GM12878 (cell line): ENCODE data around the gene ADH7. TPM values are rescaled to one million over a fixed set of nuclear protein-coding genes. Genes with fewer than 3 reads are reported as not detected.

Source experiments
- ATAC-seq: fragments of 200-7000 bp; cut with Tn5 transposase; 3 replicates; pipeline ENCODE4 v1.9.1; 2020; ENCODE audit warnings: mild to moderate bottlenecking, moderate library complexity
- BruUV-seq: library from RNA; stranded (reverse); fragments of 400-500 nt; replicated peaks from 2 replicates; lab custom pipeline; 2021; lab: Mats Ljungman, UMichigan
- CTCF ChIA-PET: fragments of 300-600 bp; sonication (Branson Sonifier 250); formaldehyde crosslinking; extraction: SDS; loops from one replicate; lab custom pipeline; 2021; ENCODE audit warnings: inconsistent platforms; lab: Yijun Ruan, JAX
- POLR2A ChIA-PET: fragments of 350-600 bp; formaldehyde crosslinking; extraction: SDS; loops from one replicate; lab custom pipeline; 2021; ENCODE audit warnings: inconsistent platforms; lab: Charles Lee
- RAD21 ChIA-PET: fragments of 300-600 bp; sonication (Branson Sonifier 250); formaldehyde crosslinking; loops from one replicate; lab custom pipeline; 2023; ENCODE audit warnings: antibody characterized with exemption; ENCODE audit not compliant: unreplicated experiment; lab: Charles Lee
- SMC1A ChIA-PET: fragments of 300-600 bp; sonication (Branson Sonifier 250); formaldehyde crosslinking; loops from one replicate; lab custom pipeline; 2023; ENCODE audit not compliant: unreplicated experiment, uncharacterized antibody; lab: Charles Lee
- DNase-seq: peaks from one replicate; pipeline ENCODE4 v3.0.0-alpha.2; 2011; ENCODE audit warnings: low read depth, low spot score
- FAIRE-seq: peaks from 3 replicates; lab custom pipeline; 2011; peaks lifted over from hg19 to GRCh38; lab: Jason Lieb, UNC
- H2AFZ ChIP-seq: 2 replicates; pipeline ENCODE4 v1.6.0; 2011; ENCODE audit warnings: low read depth, low read length, control low read depth; ENCODE audit not compliant: control insufficient read depth
- H3K27ac ChIP-seq: 2 replicates; pipeline ENCODE4 v1.5.1; 2011; ENCODE audit warnings: control low read depth; ENCODE audit not compliant: control insufficient read depth, insufficient read depth
- H3K27me3 ChIP-seq, 2 experiments: replicated peaks in 1 of 2; 2 replicates each; pipeline versions ENCODE4 v1.6.0 to v1.6.1; 2011; ENCODE audit warnings: low read length in 1 of 2; ENCODE audit not compliant: control insufficient read depth in 2 of 2, insufficient read depth in 2 of 2
- H3K36me3 ChIP-seq, 2 experiments: 2 replicates each; pipeline ENCODE4 v1.5.1; 2011; ENCODE audit warnings: low read length in 1 of 2; ENCODE audit not compliant: control insufficient read depth in 2 of 2, insufficient read depth in 2 of 2
- H3K4me1 ChIP-seq: 2 replicates; pipeline ENCODE4 v1.6.1; 2011; ENCODE audit warnings: mild to moderate bottlenecking, low read length, moderate library complexity, mixed read lengths; ENCODE audit not compliant: control insufficient read depth, insufficient read depth
- H3K4me2 ChIP-seq: 2 replicates; pipeline ENCODE4 v1.6.0; 2011; ENCODE audit warnings: control low read depth; ENCODE audit not compliant: control insufficient read depth, insufficient read depth
- H3K4me3 ChIP-seq: fragments of 200-600 bp; sonication (generic); 2 replicates; pipeline ENCODE4 v1.5.1; 2016
- H3K79me2 ChIP-seq: 2 replicates; pipeline ENCODE4 v1.6.0; 2011; ENCODE audit warnings: low read length; ENCODE audit not compliant: control insufficient read depth, insufficient read depth
- H3K9ac ChIP-seq: 2 replicates; pipeline ENCODE4 v1.8.0; 2011; ENCODE audit warnings: low read length, control low read depth, mixed read lengths; ENCODE audit not compliant: control insufficient read depth, insufficient read depth
- H3K9me3 ChIP-seq: replicated peaks from 3 replicates; pipeline ENCODE4 v1.5.1; 2011; ENCODE audit warnings: mild to moderate bottlenecking, low read length; ENCODE audit not compliant: control insufficient read depth, insufficient read depth
- H4K20me1 ChIP-seq: 2 replicates; pipeline ENCODE4 v1.6.0; 2011; ENCODE audit not compliant: control insufficient read depth, insufficient read depth
- BRCA1 ChIP-seq: IDR thresholded peaks from 2 replicates; pipeline ENCODE4 v1.6.1; 2011; ENCODE audit warnings: low read depth, low read length, improper control_type of control experiment
- EZH2 ChIP-seq: IDR thresholded peaks from 2 replicates; pipeline ENCODE4 v1.6.1; 2012; ENCODE audit warnings: low read depth, mild to moderate bottlenecking, control low read depth, inconsistent platforms, low read length, borderline replicate concordance; ENCODE audit not compliant: control insufficient read depth
- FOXM1 ChIP-seq: IDR thresholded peaks from 2 replicates; pipeline ENCODE4 v1.6.1; 2012; ENCODE audit warnings: low read depth, mild to moderate bottlenecking, inconsistent platforms, low read length, moderate library complexity
- NFXL1 ChIP-seq: fragments of 450-650 bp; IDR thresholded peaks from 2 replicates; pipeline ENCODE4 v1.6.1; 2017; ENCODE audit warnings: antibody characterized with exemption, mild to moderate bottlenecking, borderline replicate concordance
- PKNOX1 ChIP-seq: fragments of 450-650 bp; IDR thresholded peaks from 2 replicates; pipeline ENCODE4 v1.6.1; 2016; ENCODE audit warnings: mild to moderate bottlenecking
- PML ChIP-seq: IDR thresholded peaks from 2 replicates; pipeline ENCODE4 v1.6.1; 2012; ENCODE audit warnings: low read length, inconsistent platforms
- POLR2A ChIP-seq: IDR thresholded peaks from 2 replicates; pipeline ENCODE4 v1.6.1; 2011; ENCODE audit warnings: low read depth, mild to moderate bottlenecking, low read length
- POLR2AphosphoS5 ChIP-seq: IDR thresholded peaks from 2 replicates; pipeline ENCODE4 v1.6.1; 2011; ENCODE audit warnings: mild to moderate bottlenecking, low read length, inconsistent platforms
- RAD21 ChIP-seq: IDR thresholded peaks from 2 replicates; pipeline ENCODE4 v1.6.1; 2011; ENCODE audit warnings: mild to moderate bottlenecking, low read depth, low read length, moderate library complexity; ENCODE audit not compliant: insufficient read depth
- RB1 ChIP-seq: fragments of 450-650 bp; formaldehyde crosslinking; IDR thresholded peaks from 2 replicates; pipeline ENCODE4 v1.6.1; 2017; ENCODE audit warnings: mild to moderate bottlenecking, borderline replicate concordance
- RELA ChIP-seq: fragments of 450-650 bp; IDR thresholded peaks from 2 replicates; pipeline ENCODE4 v1.8.0; 2014; ENCODE audit warnings: borderline replicate concordance; ENCODE audit not compliant: partially characterized antibody
- SIX5 ChIP-seq: IDR thresholded peaks from 2 replicates; pipeline ENCODE4 v1.6.1; 2011; ENCODE audit warnings: mild to moderate bottlenecking, low read depth, low read length, moderate library complexity; ENCODE audit not compliant: severe bottlenecking
- SP1 ChIP-seq: IDR thresholded peaks from one replicate; pipeline ENCODE4 v1.6.1; 2011; ENCODE audit warnings: low read depth, low read length
- SREBF1 ChIP-seq: IDR thresholded peaks from 2 replicates; pipeline ENCODE4 v1.6.1; 2012; ENCODE audit warnings: mild to moderate bottlenecking, low read length
- ZBED1 ChIP-seq: IDR thresholded peaks from 2 replicates; pipeline ENCODE4 v1.6.1; 2016; ENCODE audit warnings: borderline replicate concordance
- ZNF217 ChIP-seq: fragments of 450-650 bp; IDR thresholded peaks from 2 replicates; pipeline ENCODE4 v1.6.1; 2017; ENCODE audit warnings: antibody characterized with exemption, mild to moderate bottlenecking
- WGBS: methylation state at CpG from one replicate; pipeline ENCODE4 v1.1.6; 2016; ENCODE audit warnings: low lambda C conversion rate; ENCODE audit not compliant: insufficient replicate concordance, insufficient coverage; ENCODE audit errors: missing lambda C conversion rate; 5-methylcytosine and 5-hydroxymethylcytosine counted together
- in situ Hi-C: fragments of 300-500 bp; cut with MboI; formaldehyde crosslinking; loops from 9 replicates; pipeline ENCODE4 v1.14.3; 2018; ENCODE audit warnings: mixed read lengths
- intact Hi-C: fragments of 100-400 bp; cut with micrococcal nuclease; formaldehyde crosslinking; loops from one replicate; pipeline ENCODE4 v1.14.2; 2022; ENCODE audit not compliant: unreplicated experiment
- polyA plus RNA-seq, 11 experiments: library from polyadenylated mRNA; depleted of rRNA in 4 of 11; unstranded in 6 of 11; stranded (reverse) in 5 of 11; fragments of >200 nt; fragmentation: Nextera tagmentation in 4 of 11; fragmentation: Illumina TruSeq in 1 of 11; extraction: Ambion mirVana in 4 of 11; extraction: Trizol in 1 of 11; gene quantifications; 1 replicate in 1 of 11; 2 replicates in 10 of 11; pipeline versions ENCODE4 v1.2.1 to v1.2.3, GENCODE V29; 2011 to 2016; ENCODE audit warnings: inconsistent platforms in 2 of 11, missing spikeins in 2 of 11, low read depth in 1 of 11
- total RNA-seq, 4 experiments: library from RNA; depleted of rRNA in 3 of 4; stranded (reverse); fragments of >200 nt in 3 of 4; fragmentation: Illumina TruSeq in 1 of 4; extraction: Trizol in 1 of 4; gene quantifications; 2 replicates each; pipeline versions ENCODE4 v1.2.1 to v1.2.3, GENCODE V29; 2013 to 2021
- TF ChIP-seq, protein P1 (sequence below): fragments of 150-350 bp; IDR thresholded peaks from 2 replicates; pipeline ENCODE4 v1.6.1; 2014; ENCODE audit warnings: mild to moderate bottlenecking, low read depth, low read length

ADH7 gene
- total and polyA plus RNA-seq, 10 of the 15 experiments (the other 5 are each of a cell fraction or from before 2014, with no cell fraction given) = not detected

DNA sequence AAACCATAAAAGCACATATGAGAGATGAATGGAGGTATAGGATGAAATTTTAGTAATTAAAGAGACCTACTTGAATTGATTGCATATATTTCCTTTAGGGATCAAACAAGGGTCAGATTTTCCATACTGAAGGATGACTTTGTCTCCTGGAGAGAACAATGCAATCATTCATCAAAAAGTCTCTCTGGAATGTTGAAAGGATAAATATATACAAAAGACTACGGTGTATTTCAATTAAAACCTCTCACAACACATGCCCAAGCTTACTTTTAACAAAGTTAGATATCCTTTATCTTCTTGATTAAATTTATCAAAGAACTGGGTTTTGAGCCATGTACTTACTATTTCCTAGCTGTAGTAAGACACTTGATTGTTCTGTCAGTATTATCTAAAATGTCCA is 36.8 kb upstream of the ADH7 start:
- intact Hi-C loops = no loop called here
- Histone ChIP-seq H3K4me1 (no peaks in the 10 kb centered on the region), H3K4me3 (no peak overlapping the region), H3K9me3 (no peaks in the 10 kb centered on the region), H4K20me1 (no peaks in the 10 kb centered on the region), H3K9ac (no peak overlapping the region), H3K27me3 (no peaks in the 10 kb centered on the region), H3K79me2 (no peaks in the 10 kb centered on the region), H3K4me2 (no peak overlapping the region), H2AFZ (no peak overlapping the region), H3K27ac (no peak overlapping the region), H3K36me3 (no peaks in the 10 kb centered on the region)
- FAIRE-seq (no peak), DNase-seq (no peak), ATAC-seq (no peak)
- no peak for TF ChIP-seq SIX5
- TF ChIP-seq SREBF1 = no peak
- TF ChIP-seq POLR2A = no peak
- no peak for TF ChIP-seq ZBED1
- TF ChIP-seq RAD21 = no peak
- no peak for TF ChIP-seq NFXL1
- TF ChIP-seq SP1 = no peak
- TF ChIP-seq EZH2 = no peak
- TF ChIP-seq, protein P1, sequence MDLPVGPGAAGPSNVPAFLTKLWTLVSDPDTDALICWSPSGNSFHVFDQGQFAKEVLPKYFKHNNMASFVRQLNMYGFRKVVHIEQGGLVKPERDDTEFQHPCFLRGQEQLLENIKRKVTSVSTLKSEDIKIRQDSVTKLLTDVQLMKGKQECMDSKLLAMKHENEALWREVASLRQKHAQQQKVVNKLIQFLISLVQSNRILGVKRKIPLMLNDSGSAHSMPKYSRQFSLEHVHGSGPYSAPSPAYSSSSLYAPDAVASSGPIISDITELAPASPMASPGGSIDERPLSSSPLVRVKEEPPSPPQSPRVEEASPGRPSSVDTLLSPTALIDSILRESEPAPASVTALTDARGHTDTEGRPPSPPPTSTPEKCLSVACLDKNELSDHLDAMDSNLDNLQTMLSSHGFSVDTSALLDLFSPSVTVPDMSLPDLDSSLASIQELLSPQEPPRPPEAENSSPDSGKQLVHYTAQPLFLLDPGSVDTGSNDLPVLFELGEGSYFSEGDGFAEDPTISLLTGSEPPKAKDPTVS = no peak
- TF ChIP-seq RB1 = no peak
- TF ChIP-seq ZNF217 = no peak
- no peak for TF ChIP-seq BRCA1
- no peak for TF ChIP-seq POLR2AphosphoS5
- TF ChIP-seq PKNOX1 = no peak
- no peak for TF ChIP-seq RELA
- no peak for TF ChIP-seq PML
- no peak for TF ChIP-seq FOXM1
- ChIA-PET POLR2A (no interaction called here), RAD21 (no interaction called here), SMC1A (interaction anchor here (1.0 kb wide), 1 partner anchor 336 kb away, joined by 3 read pairs; no protein-coding TSS in a partner anchor), CTCF (interaction anchor here (1.0 to 1.2 kb wide), 2 partner anchors 9 to 336 kb away, joined by 3 read pairs; no protein-coding TSS in a partner anchor)
- 7% methylated on average over 1 of the region's 1 CpG for WGBS
- no TSS peak for BruUV-seq
- in situ Hi-C loops = no loop called here
